Loucy (cell line): ENCODE results near the gene TSR1.

Experiments used
- H2AFZ ChIP-seq: fragments of 200-600 bp; sonication (generic); 2 replicates; pipeline ENCODE4 v1.6.0; 2016; ENCODE audit warnings: antibody characterized with exemption, mild to moderate bottlenecking, low read length, moderate library complexity
- H3F3A ChIP-seq: fragments of 200-600 bp; 2 replicates; pipeline ENCODE4 v1.6.0; 2016; ENCODE audit warnings: antibody characterized with exemption, low read depth, mild to moderate bottlenecking
- H3K27me3 ChIP-seq: fragments of 200-600 bp; sonication (generic); 2 replicates; pipeline ENCODE4 v1.6.1; 2014; ENCODE audit warnings: low read length, mild to moderate bottlenecking; ENCODE audit not compliant: insufficient read depth, poor library complexity, severe bottlenecking
- H3K36me3 ChIP-seq: fragments of 200-600 bp; sonication (generic); 2 replicates; pipeline ENCODE4 v1.6.1; 2016; ENCODE audit warnings: low read length; ENCODE audit not compliant: insufficient read depth
- H3K4me1 ChIP-seq: fragments of 200-600 bp; sonication (generic); 2 replicates; pipeline ENCODE4 v1.5.1; 2014; ENCODE audit warnings: low read length, mild to moderate bottlenecking; ENCODE audit not compliant: insufficient read depth, poor library complexity, severe bottlenecking
- H3K4me2 ChIP-seq: fragments of 200-600 bp; sonication (generic); 2 replicates; pipeline ENCODE4 v1.6.0; 2014; ENCODE audit warnings: antibody characterized with exemption, low read length, low read depth, mild to moderate bottlenecking; ENCODE audit not compliant: poor library complexity, severe bottlenecking
- H3K4me3 ChIP-seq: fragments of 200-600 bp; sonication (generic); 2 replicates; pipeline ENCODE4 v1.5.1; 2014; ENCODE audit warnings: low read length, mild to moderate bottlenecking, mixed read lengths; ENCODE audit not compliant: poor library complexity, severe bottlenecking
- H3K79me2 ChIP-seq: fragments of 200-600 bp; sonication (generic); 2 replicates; pipeline ENCODE4 v1.6.1; 2014; ENCODE audit warnings: low read length; ENCODE audit not compliant: insufficient read depth
- H3K9ac ChIP-seq: fragments of 200-600 bp; sonication (generic); 2 replicates; pipeline ENCODE4 v1.6.0; 2014; ENCODE audit warnings: mild to moderate bottlenecking, low read depth, low read length, moderate library complexity; ENCODE audit not compliant: poor library complexity, severe bottlenecking
- H3K9me2 ChIP-seq: fragments of 200-600 bp; sonication (generic); replicated peaks from 2 replicates; pipeline ENCODE4 v1.6.1; 2016; ENCODE audit warnings: low read depth, low read length, mixed read lengths
- H3K9me3 ChIP-seq: fragments of 200-600 bp; sonication (generic); 2 replicates; pipeline ENCODE4 v1.6.1; 2014; ENCODE audit warnings: mild to moderate bottlenecking, antibody characterized with exemption, low read length, low read depth; ENCODE audit not compliant: insufficient read depth
- H4K20me1 ChIP-seq: fragments of 200-600 bp; sonication (generic); 2 replicates; pipeline ENCODE4 v1.6.0; 2014; ENCODE audit warnings: antibody characterized with exemption, low read length, mild to moderate bottlenecking; ENCODE audit not compliant: insufficient read depth, poor library complexity, severe bottlenecking
- CTCF ChIP-seq: fragments of 200-600 bp; sonication (generic); conservative IDR thresholded peaks from 2 replicates; pipeline ENCODE4 v1.5.1; 2014; ENCODE audit warnings: mild to moderate bottlenecking, antibody characterized with exemption, low read length
- EZH2phosphoT487 ChIP-seq: fragments of 200-600 bp; IDR thresholded peaks from 2 replicates; pipeline ENCODE4 v1.6.1; 2018; ENCODE audit warnings: antibody characterized with exemption, mild to moderate bottlenecking, moderate library complexity, borderline replicate concordance

TSR1 gene

GRCh38 chr17:2373179-2373578 is 36.9 kb upstream of the TSR1 start:
- Histone ChIP-seq H3K36me3 (no peaks in the 10 kb centered on the region), H2AFZ (no peak overlapping the region)
- TF ChIP-seq EZH2phosphoT487, result no peak
- no peak for TF ChIP-seq CTCF

GRCh38 chr17:2372681-2373080 is 36.4 kb upstream of the TSR1 start:
- Histone ChIP-seq H3K79me2 (no peaks in the 10 kb centered on the region), H3K4me1 (peaks cover 6% of the 10 kb centered on the region), H3K9me2 (no peaks in the 10 kb centered on the region), H2AFZ (no peak overlapping the region), H3K4me3 (no peak overlapping the region), H3F3A (no peaks in the 10 kb centered on the region), H3K27me3 (no peaks in the 10 kb centered on the region), H3K9ac (no peak overlapping the region), H3K4me2 (no peak overlapping the region), H3K9me3 (no peaks in the 10 kb centered on the region), H4K20me1 (no peaks in the 10 kb centered on the region), H3K36me3 (no peaks in the 10 kb centered on the region)
- TF ChIP-seq EZH2phosphoT487 (no peak), CTCF (no peak)

More at GRCh38 chr17:2373179-2373578, 36.9 kb upstream of the TSR1 start:
- Histone ChIP-seq H3K4me1 (peaks cover 6% of the 10 kb centered on the region), H3K27me3 (no peaks in the 10 kb centered on the region), H3F3A (no peaks in the 10 kb centered on the region), H3K9ac (no peak overlapping the region), H3K9me2 (no peaks in the 10 kb centered on the region), H3K79me2 (no peaks in the 10 kb centered on the region), H3K9me3 (no peaks in the 10 kb centered on the region), H3K4me3 (no peak overlapping the region), H3K4me2 (no peak overlapping the region), H4K20me1 (no peaks in the 10 kb centered on the region)

GRCh38 chr17:2372180-2372579 is 35.9 kb upstream of the TSR1 start:
- H3K27me3 ChIP-seq, result no peaks in the 10 kb centered on the region
- TF ChIP-seq EZH2phosphoT487 (no peak), CTCF (no peak)
- no peak overlapping the region for H2AFZ ChIP-seq
- no peaks in the 10 kb centered on the region for H3F3A ChIP-seq
- H4K20me1 ChIP-seq, result no peaks in the 10 kb centered on the region
- no peak overlapping the region for H3K4me3 ChIP-seq
- H3K9me3 ChIP-seq, result no peaks in the 10 kb centered on the region
- no peaks in the 10 kb centered on the region for H3K36me3 ChIP-seq
- no peaks in the 10 kb centered on the region for H3K79me2 ChIP-seq
- H3K4me2 ChIP-seq, result no peak overlapping the region
- H3K9ac ChIP-seq, result no peak overlapping the region
- no peaks in the 10 kb centered on the region for H3K9me2 ChIP-seq
- H3K4me1 ChIP-seq, result peaks cover 6% of the 10 kb centered on the region
